NK-92 (cell line): ENCODE data around the gene ARMH1.
"Not testable (repeated sequence)": the region's sequence is repeated elsewhere in the genome, so short reads cannot be mapped to it uniquely, and the experiment has no call there.

Source experiments
- DNase-seq: peaks from one replicate; lab custom pipeline; 2025; ENCODE audit not compliant: unreplicated experiment; lab: John Stamatoyannopoulos, UW

ARMH1 gene

GRCh38 chr1:44664730-44665370, 9.7 kb upstream of the ARMH1 start:
- DNase-seq, result no peak

- not testable (repeated sequence) for DNase-seq
Measured at GRCh38 chr1:44666719-44667118, 7.8 kb upstream of the ARMH1 start.

- DNase-seq, result no peak
Measured at GRCh38 chr1:44670751-44671640, 3.5 kb upstream of the ARMH1 start.

- no peak for DNase-seq
Measured at GRCh38 chr1:44672254-44672955, 2.1 kb upstream of the ARMH1 start.

GRCh38 chr1:44672961-44673674, 1.4 kb upstream of the ARMH1 start:
- DNase-seq, result no peak

GRCh38 chr1:44673675-44674112, 820 bp upstream of the ARMH1 start:
- DNase-seq, result no peak

GRCh38 chr1:44675186-44675585, 672 bp downstream of the ARMH1 start:
- DNase-seq, result no peak

GRCh38 chr1:44676484-44677200, 2.1 kb downstream of the ARMH1 start:
- DNase-seq, result no peak

- DNase-seq, result no peak
Measured at GRCh38 chr1:44677201-44677766, 2.8 kb downstream of the ARMH1 start.

- DNase-seq, result no peak
Measured at GRCh38 chr1:44678120-44678519, 3.6 kb downstream of the ARMH1 start.

- no peak for DNase-seq
Measured at GRCh38 chr1:44678626-44679025, 4.1 kb downstream of the ARMH1 start.

GRCh38 chr1:44679468-44679867, 5.0 kb downstream of the ARMH1 start:
- DNase-seq, result no peak

- no peak for DNase-seq
Measured at GRCh38 chr1:44681905-44682882, 7.7 kb downstream of the ARMH1 start.

- DNase-seq, result no peak
Measured at GRCh38 chr1:44682883-44683265, 8.4 kb downstream of the ARMH1 start.

GRCh38 chr1:44684525-44684924, 10.0 kb downstream of the ARMH1 start:
- no peak for DNase-seq

- DNase-seq, result no peak
Measured at GRCh38 chr1:44685218-44685617, 10.7 kb downstream of the ARMH1 start.

GRCh38 chr1:44685881-44686280, 11.4 kb downstream of the ARMH1 start:
- no peak for DNase-seq

- DNase-seq, result no peak
Measured at GRCh38 chr1:44688760-44689446, 14.4 kb downstream of the ARMH1 start.

- no peak for DNase-seq
Measured at GRCh38 chr1:44689447-44689765, 14.9 kb downstream of the ARMH1 start.
